Right atrium auricular region (tissue), 2 donors: Measurements from ENCODE around the gene CACNA1F. TPM values are rescaled to one million over a fixed set of nuclear protein-coding genes. Genes with fewer than 3 reads are reported as not detected.

Source experiments
- DNase-seq: peaks from one replicate; pipeline ENCODE4 v3.0.0-alpha.2; 2019; ENCODE audit warnings: low spot score
- H3K27ac ChIP-seq, 2 donors: fragments of 200-600 bp; sonication (generic); 1 replicate in 1 of 2; 2 replicates in 1 of 2; pipeline ENCODE4 v1.5.1; 2016 to 2019
- H3K27me3 ChIP-seq, 2 donors: fragments of 200-600 bp; sonication (generic); one replicate each; pipeline versions ENCODE4 v1.5.1 to v1.6.0; 2017 to 2019
- H3K36me3 ChIP-seq: fragments of 200-600 bp; sonication (generic); one replicate; pipeline ENCODE4 v1.5.1; 2016
- H3K4me1 ChIP-seq, 2 donors: fragments of 200-600 bp; sonication (generic); one replicate each; pipeline versions ENCODE4 v1.5.1 to v1.6.0; 2017 to 2019
- H3K4me3 ChIP-seq, 2 donors: fragments of 200-600 bp; sonication (generic); 1 replicate in 1 of 2; 2 replicates in 1 of 2; pipeline ENCODE4 v1.5.1; 2017 to 2019; ENCODE audit warnings: mild to moderate bottlenecking in 1 of 2, moderate library complexity in 1 of 2
- H3K9me3 ChIP-seq, 2 donors: fragments of 200-600 bp; sonication (generic); one replicate each; pipeline ENCODE4 v1.5.1; 2019
- total RNA-seq, 2 donors: library from RNA; depleted of rRNA; stranded (reverse); fragments of >200 nt; gene quantifications; one replicate each; pipeline ENCODE4 v1.1.0, GENCODE V29; 2016
- TF ChIP-seq, protein P1 (sequence below), 2 donors: fragments of 200-600 bp; sonication (generic); IDR thresholded peaks; one replicate each; pipeline ENCODE4 v1.5.1; 2019; ENCODE audit warnings: antibody characterized with exemption in 2 of 2

CACNA1F gene
- total RNA-seq, 2 donors from 2014 or later, result 0.08 to 0.11 TPM

DNA sequence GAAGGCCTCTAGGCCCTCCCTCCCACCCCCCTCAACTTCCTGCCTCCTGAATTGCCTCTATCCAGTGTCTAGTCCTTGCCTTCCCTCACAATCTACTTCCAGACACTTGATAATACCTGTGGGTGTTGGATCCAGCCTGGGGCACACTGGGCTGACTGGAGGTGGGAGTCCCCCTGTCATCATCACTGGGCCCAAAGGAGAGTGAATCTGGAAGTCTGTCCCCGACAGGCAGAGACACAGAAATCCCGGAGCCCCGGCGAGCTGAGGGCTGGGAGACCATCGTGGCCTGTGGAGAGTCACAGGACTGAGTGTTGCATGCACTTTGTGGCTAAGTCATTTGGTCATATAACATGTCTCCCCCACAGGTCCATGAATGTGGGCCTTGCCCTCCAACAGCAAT lies 24.7 kb downstream of the CACNA1F start:
- H3K4me3 ChIP-seq, result no peak overlapping the region

DNA sequence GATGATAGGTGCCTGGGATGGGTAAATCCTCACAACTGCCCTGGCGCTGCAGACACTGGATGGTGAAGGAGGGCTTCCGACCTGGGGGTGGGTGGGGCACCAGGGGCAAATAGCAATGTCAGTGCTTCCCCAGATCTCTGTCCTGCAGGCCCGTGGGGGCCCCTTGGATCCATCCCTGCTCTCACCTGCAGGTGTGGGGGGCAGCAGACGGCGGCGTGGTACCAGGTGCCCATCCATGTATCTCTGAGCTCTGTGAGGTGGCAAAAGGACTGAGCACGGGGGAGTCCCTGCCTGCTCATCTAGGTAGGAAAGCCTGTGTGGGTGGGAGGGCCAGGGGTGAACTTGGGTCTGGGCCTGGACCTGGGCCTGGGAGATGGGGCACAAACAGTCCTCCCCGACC lies 26.6 kb downstream of the CACNA1F start:
- no peak for DNase-seq

More for the DNA sequence above, 24.7 kb downstream of the CACNA1F start:
- Histone ChIP-seq H3K27ac (no peak overlapping the region), H3K36me3 (no peaks in the 10 kb centered on the region), H3K9me3 (no peaks in the 10 kb centered on the region), H3K4me1 (no peaks in the 10 kb centered on the region), H3K27me3 (no peaks in the 10 kb centered on the region)
- TF ChIP-seq, protein P1, sequence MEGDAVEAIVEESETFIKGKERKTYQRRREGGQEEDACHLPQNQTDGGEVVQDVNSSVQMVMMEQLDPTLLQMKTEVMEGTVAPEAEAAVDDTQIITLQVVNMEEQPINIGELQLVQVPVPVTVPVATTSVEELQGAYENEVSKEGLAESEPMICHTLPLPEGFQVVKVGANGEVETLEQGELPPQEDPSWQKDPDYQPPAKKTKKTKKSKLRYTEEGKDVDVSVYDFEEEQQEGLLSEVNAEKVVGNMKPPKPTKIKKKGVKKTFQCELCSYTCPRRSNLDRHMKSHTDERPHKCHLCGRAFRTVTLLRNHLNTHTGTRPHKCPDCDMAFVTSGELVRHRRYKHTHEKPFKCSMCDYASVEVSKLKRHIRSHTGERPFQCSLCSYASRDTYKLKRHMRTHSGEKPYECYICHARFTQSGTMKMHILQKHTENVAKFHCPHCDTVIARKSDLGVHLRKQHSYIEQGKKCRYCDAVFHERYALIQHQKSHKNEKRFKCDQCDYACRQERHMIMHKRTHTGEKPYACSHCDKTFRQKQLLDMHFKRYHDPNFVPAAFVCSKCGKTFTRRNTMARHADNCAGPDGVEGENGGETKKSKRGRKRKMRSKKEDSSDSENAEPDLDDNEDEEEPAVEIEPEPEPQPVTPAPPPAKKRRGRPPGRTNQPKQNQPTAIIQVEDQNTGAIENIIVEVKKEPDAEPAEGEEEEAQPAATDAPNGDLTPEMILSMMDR (IDR thresholded peaks at IDR 0.05), result no peak
- no peak for DNase-seq

DNA sequence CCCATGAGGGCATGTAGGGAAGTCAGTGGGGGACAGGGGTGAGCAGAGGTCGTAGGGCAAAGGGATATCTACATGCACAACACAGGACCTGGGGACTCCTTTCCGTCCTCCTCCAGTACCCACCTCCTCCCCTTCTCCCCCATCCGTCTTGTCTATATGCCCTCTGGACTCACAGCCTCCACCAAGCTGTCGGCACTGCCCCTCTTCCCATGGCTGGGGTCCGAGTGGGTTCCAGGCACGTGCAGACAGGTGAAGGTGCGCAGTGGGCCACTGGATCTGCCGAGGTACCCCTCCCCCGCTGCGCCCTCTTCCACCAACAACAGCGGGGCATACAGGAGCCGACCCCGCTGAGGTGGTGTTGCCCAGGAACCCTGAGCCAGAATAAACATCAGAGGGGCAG lies 27.7 kb downstream of the CACNA1F start:
- no peak overlapping the region for H3K4me3 ChIP-seq
- H3K27me3 ChIP-seq, result no peaks in the 10 kb centered on the region
- H3K36me3 ChIP-seq, result no peaks in the 10 kb centered on the region
- no peak for DNase-seq
- no peaks in the 10 kb centered on the region for H3K4me1 ChIP-seq
- H3K9me3 ChIP-seq, result no peaks in the 10 kb centered on the region
- TF ChIP-seq, protein P1 (IDR thresholded peaks at IDR 0.05), result no peak
- peak overlapping the region in 1 of 2 donors; percentile 75 for H3K27ac ChIP-seq

More for the DNA sequence above, 26.6 kb downstream of the CACNA1F start:
- no peaks in the 10 kb centered on the region for H3K9me3 ChIP-seq
- no peaks in the 10 kb centered on the region for H3K4me1 ChIP-seq
- no peaks in the 10 kb centered on the region for H3K27me3 ChIP-seq
- no peak overlapping the region for H3K27ac ChIP-seq
- H3K4me3 ChIP-seq, result no peak overlapping the region
- H3K36me3 ChIP-seq, result no peaks in the 10 kb centered on the region
- TF ChIP-seq, protein P1 (IDR thresholded peaks at IDR 0.05), result no peak

DNA sequence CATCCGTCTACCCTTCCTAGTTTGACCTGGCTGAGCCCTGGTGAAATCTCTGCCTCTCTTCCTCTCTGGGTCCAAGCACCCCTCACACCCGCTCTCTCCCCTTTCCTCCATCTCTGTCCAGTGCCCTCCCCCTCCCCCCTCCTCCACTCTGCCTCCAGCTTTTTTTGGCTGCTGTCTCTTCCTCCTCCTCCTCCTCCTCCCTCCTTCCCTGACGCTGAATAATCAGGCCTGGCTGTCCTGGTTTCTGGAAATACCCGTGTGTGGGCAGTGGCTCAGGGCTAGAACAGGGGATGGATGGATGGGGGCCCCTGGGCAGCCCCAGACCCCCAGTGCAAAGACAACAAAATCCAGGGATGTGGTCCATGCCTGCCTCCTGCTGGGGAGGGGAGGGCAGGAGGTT lies 28.4 kb downstream of the CACNA1F start:
- H3K4me3 ChIP-seq, result no peak overlapping the region
- no peaks in the 10 kb centered on the region for H3K4me1 ChIP-seq
- TF ChIP-seq, protein P1 (IDR thresholded peaks at IDR 0.05), result no peak
- no peak for DNase-seq
- H3K9me3 ChIP-seq, result no peaks in the 10 kb centered on the region
- H3K27ac ChIP-seq, result peak overlapping the region; percentile 46 to 75
- H3K27me3 ChIP-seq, result no peaks in the 10 kb centered on the region
- no peaks in the 10 kb centered on the region for H3K36me3 ChIP-seq

DNA sequence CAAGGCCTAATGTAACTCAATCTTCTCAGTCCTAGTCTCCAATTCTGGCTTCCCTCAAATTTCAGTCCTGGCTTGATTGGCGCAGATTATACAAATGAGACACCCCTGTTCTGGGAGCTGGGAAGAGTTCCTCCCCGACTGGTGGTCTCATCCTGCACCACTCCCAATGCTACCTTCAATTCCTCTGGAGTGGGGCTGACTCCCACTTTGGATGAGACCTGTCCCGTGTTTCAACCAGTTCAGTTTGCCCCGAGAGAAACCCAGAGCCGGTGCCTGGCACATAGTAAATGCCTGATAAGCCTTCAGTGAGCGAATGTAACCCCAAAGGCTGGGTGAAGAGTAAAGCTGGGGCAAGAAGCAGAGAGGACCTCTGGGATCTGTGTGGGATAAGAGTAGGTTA lies 29.1 kb downstream of the CACNA1F start:
- Histone ChIP-seq H3K27me3 (no peaks in the 10 kb centered on the region), H3K4me1 (no peaks in the 10 kb centered on the region), H3K9me3 (no peaks in the 10 kb centered on the region), H3K27ac (peak overlapping the region; percentile 46 to 75), H3K4me3 (no peak overlapping the region), H3K36me3 (no peaks in the 10 kb centered on the region)
- TF ChIP-seq, protein P1 (IDR thresholded peaks at IDR 0.05), result no peak
- no peak for DNase-seq

DNA sequence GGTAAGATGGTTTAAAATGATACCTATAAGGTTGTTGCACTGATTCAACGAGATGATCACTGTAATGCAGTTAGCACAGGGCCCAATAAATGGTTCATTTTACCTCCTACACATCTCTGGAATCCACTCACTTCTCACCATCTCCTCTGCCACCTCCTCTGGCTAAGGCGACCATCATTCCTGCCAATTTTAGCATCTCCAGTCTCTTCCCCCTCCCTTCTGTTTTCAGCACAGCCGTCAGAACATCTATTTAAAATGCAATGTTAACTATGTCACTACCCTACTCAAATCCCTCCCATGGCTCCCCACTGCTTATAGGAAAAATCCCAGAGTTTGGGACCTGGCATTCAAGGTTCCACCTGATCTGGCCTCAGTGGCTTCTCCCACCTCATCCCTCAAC lies 29.6 kb downstream of the CACNA1F start:
- Histone ChIP-seq H3K27me3 (no peaks in the 10 kb centered on the region), H3K27ac (peak overlapping the region; percentile 46 to 75), H3K9me3 (no peaks in the 10 kb centered on the region), H3K4me3 (no peak overlapping the region), H3K4me1 (no peaks in the 10 kb centered on the region), H3K36me3 (no peaks in the 10 kb centered on the region)
- DNase-seq, result no peak
- TF ChIP-seq, protein P1 (IDR thresholded peaks at IDR 0.05), result no peak
